ENCODE data around the gene LIPK. TPM values are rescaled to one million over a fixed set of nuclear protein-coding genes. Genes with fewer than 3 reads are reported as not detected.

LIPK gene
- total and polyA plus RNA-seq, 2 experiments from 2014 or later, result not detected

DNA sequence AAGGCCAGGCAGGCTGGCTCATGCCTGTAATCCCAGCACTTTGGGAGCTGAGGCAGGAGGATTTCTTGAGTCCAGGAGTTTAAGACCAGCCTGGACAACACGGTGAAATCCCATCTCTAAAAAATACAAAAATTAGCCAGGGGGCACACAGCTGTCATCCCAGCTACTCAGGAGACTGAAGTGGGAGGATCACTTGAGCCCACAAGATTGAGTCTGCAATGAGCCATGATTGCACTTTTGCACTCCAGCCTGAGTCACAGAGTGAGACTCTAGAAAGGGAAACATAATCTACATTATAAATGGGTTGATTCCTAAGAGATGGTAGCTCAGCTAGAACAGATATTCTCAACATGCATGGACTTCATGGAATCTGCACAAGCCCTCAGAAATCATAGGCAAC is 48.1 kb upstream of the LIPK start:
- no peak for TF ChIP-seq STAT1 (IDR thresholded peaks at IDR 0.05; ENCODE audit: unreplicated experiment)
- TF ChIP-seq EZH2phosphoT487 (IDR thresholded peaks at IDR 0.05; ENCODE audit: unreplicated experiment), result no peak
- TF ChIP-seq, protein P1, sequence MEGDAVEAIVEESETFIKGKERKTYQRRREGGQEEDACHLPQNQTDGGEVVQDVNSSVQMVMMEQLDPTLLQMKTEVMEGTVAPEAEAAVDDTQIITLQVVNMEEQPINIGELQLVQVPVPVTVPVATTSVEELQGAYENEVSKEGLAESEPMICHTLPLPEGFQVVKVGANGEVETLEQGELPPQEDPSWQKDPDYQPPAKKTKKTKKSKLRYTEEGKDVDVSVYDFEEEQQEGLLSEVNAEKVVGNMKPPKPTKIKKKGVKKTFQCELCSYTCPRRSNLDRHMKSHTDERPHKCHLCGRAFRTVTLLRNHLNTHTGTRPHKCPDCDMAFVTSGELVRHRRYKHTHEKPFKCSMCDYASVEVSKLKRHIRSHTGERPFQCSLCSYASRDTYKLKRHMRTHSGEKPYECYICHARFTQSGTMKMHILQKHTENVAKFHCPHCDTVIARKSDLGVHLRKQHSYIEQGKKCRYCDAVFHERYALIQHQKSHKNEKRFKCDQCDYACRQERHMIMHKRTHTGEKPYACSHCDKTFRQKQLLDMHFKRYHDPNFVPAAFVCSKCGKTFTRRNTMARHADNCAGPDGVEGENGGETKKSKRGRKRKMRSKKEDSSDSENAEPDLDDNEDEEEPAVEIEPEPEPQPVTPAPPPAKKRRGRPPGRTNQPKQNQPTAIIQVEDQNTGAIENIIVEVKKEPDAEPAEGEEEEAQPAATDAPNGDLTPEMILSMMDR (conservative IDR thresholded peaks at IDR 0.05; ENCODE audit: low read depth in 2 of 2), result no peak
- TF ChIP-seq JUNB (IDR thresholded peaks at IDR 0.05; ENCODE audit: unreplicated experiment), result no peak
- TF ChIP-seq CREB1 (CRISPR knock-in tag; IDR thresholded peaks at IDR 0.05; ENCODE audit: low read depth), result no peak
- TF ChIP-seq, protein P2, sequence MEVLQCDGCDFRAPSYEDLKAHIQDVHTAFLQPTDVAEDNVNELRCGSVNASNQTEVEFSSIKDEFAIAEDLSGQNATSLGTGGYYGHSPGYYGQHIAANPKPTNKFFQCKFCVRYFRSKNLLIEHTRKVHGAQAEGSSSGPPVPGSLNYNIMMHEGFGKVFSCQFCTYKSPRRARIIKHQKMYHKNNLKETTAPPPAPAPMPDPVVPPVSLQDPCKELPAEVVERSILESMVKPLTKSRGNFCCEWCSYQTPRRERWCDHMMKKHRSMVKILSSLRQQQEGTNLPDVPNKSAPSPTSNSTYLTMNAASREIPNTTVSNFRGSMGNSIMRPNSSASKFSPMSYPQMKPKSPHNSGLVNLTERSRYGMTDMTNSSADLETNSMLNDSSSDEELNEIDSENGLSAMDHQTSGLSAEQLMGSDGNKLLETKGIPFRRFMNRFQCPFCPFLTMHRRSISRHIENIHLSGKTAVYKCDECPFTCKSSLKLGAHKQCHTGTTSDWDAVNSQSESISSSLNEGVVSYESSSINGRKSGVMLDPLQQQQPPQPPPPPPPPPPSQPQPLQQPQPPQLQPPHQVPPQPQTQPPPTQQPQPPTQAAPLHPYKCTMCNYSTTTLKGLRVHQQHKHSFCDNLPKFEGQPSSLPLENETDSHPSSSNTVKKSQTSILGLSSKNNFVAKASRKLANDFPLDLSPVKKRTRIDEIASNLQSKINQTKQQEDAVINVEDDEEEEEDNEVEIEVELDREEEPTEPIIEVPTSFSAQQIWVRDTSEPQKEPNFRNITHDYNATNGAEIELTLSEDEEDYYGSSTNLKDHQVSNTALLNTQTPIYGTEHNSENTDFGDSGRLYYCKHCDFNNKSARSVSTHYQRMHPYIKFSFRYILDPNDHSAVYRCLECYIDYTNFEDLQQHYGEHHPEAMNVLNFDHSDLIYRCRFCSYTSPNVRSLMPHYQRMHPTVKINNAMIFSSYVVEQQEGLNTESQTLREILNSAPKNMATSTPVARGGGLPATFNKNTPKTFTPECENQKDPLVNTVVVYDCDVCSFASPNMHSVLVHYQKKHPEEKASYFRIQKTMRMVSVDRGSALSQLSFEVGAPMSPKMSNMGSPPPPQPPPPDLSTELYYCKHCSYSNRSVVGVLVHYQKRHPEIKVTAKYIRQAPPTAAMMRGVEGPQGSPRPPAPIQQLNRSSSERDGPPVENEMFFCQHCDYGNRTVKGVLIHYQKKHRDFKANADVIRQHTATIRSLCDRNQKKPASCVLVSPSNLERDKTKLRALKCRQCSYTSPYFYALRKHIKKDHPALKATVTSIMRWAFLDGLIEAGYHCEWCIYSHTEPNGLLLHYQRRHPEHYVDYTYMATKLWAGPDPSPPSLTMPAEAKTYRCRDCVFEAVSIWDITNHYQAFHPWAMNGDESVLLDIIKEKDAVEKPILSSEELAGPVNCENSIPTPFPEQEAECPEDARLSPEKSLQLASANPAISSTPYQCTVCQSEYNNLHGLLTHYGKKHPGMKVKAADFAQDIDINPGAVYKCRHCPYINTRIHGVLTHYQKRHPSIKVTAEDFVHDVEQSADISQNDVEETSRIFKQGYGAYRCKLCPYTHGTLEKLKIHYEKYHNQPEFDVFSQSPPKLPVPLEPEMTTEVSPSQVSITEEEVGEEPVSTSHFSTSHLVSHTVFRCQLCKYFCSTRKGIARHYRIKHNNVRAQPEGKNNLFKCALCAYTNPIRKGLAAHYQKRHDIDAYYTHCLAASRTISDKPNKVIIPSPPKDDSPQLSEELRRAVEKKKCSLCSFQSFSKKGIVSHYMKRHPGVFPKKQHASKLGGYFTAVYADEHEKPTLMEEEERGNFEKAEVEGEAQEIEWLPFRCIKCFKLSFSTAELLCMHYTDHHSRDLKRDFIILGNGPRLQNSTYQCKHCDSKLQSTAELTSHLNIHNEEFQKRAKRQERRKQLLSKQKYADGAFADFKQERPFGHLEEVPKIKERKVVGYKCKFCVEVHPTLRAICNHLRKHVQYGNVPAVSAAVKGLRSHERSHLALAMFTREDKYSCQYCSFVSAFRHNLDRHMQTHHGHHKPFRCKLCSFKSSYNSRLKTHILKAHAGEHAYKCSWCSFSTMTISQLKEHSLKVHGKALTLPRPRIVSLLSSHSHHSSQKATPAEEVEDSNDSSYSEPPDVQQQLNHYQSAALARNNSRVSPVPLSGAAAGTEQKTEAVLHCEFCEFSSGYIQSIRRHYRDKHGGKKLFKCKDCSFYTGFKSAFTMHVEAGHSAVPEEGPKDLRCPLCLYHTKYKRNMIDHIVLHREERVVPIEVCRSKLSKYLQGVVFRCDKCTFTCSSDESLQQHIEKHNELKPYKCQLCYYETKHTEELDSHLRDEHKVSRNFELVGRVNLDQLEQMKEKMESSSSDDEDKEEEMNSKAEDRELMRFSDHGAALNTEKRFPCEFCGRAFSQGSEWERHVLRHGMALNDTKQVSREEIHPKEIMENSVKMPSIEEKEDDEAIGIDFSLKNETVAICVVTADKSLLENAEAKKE (CRISPR knock-in tag; IDR thresholded peaks at IDR 0.05), result no peak
- TF ChIP-seq, protein P3, sequence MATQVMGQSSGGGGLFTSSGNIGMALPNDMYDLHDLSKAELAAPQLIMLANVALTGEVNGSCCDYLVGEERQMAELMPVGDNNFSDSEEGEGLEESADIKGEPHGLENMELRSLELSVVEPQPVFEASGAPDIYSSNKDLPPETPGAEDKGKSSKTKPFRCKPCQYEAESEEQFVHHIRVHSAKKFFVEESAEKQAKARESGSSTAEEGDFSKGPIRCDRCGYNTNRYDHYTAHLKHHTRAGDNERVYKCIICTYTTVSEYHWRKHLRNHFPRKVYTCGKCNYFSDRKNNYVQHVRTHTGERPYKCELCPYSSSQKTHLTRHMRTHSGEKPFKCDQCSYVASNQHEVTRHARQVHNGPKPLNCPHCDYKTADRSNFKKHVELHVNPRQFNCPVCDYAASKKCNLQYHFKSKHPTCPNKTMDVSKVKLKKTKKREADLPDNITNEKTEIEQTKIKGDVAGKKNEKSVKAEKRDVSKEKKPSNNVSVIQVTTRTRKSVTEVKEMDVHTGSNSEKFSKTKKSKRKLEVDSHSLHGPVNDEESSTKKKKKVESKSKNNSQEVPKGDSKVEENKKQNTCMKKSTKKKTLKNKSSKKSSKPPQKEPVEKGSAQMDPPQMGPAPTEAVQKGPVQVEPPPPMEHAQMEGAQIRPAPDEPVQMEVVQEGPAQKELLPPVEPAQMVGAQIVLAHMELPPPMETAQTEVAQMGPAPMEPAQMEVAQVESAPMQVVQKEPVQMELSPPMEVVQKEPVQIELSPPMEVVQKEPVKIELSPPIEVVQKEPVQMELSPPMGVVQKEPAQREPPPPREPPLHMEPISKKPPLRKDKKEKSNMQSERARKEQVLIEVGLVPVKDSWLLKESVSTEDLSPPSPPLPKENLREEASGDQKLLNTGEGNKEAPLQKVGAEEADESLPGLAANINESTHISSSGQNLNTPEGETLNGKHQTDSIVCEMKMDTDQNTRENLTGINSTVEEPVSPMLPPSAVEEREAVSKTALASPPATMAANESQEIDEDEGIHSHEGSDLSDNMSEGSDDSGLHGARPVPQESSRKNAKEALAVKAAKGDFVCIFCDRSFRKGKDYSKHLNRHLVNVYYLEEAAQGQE (IDR thresholded peaks at IDR 0.05; ENCODE audit: unreplicated experiment), result no peak
- TF ChIP-seq ZNF114 (CRISPR knock-in tag; IDR thresholded peaks at IDR 0.05), result no peak
- TF ChIP-seq EZH2 (IDR thresholded peaks at IDR 0.05; ENCODE audit: low read depth, unreplicated experiment), result no peak
- TF ChIP-seq POLR2AphosphoS5 (IDR thresholded peaks at IDR 0.05; ENCODE audit: low read depth), result no peak
- TF ChIP-seq, protein P4, sequence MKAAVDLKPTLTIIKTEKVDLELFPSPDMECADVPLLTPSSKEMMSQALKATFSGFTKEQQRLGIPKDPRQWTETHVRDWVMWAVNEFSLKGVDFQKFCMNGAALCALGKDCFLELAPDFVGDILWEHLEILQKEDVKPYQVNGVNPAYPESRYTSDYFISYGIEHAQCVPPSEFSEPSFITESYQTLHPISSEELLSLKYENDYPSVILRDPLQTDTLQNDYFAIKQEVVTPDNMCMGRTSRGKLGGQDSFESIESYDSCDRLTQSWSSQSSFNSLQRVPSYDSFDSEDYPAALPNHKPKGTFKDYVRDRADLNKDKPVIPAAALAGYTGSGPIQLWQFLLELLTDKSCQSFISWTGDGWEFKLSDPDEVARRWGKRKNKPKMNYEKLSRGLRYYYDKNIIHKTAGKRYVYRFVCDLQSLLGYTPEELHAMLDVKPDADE (IDR thresholded peaks at IDR 0.05), result no peak
- TF ChIP-seq ZNF331 (CRISPR knock-in tag; IDR thresholded peaks at IDR 0.05; ENCODE audit: low read depth), result no peak
- TF ChIP-seq NANOG (IDR thresholded peaks at IDR 0.05; ENCODE audit: borderline replicate concordance), result no peak
- Histone ChIP-seq H3K36me3 (ENCODE audit: insufficient read depth) (no peaks in the 10 kb centered on the region), H3K79me2 (replicated peaks; ENCODE audit: insufficient read depth) (no peaks in the 10 kb centered on the region), H3K4me3 (no peak overlapping the region), H4K20me1 (replicated peaks; ENCODE audit: insufficient read depth) (no peaks in the 10 kb centered on the region), H3K9me2 (ENCODE audit: insufficient read depth) (no peaks in the 10 kb centered on the region), H3K27me3 (ENCODE audit: insufficient read depth) (no peaks in the 10 kb centered on the region), H3K4me2 (no peak overlapping the region), H2AFZ (no peak overlapping the region), H3F3A (replicated peaks; ENCODE audit: low read depth) (no peaks in the 10 kb centered on the region), H3K4me1 (ENCODE audit: insufficient read depth) (no peaks in the 10 kb centered on the region), H3K27ac (ENCODE audit: low read depth) (no peak overlapping the region)
- no peak for ATAC-seq
- Mint-ChIP-seq H3K4me1 (no peaks in the 10 kb centered on the region), H3K27ac (no peak overlapping the region), H3K9me3 (no peaks in the 10 kb centered on the region), H3K36me3 (ENCODE audit: low read depth) (no peaks in the 10 kb centered on the region), H3K4me3 (no peak overlapping the region), H3K27me3 (ENCODE audit: insufficient read depth, low read depth, poor library complexity) (no peaks in the 10 kb centered on the region)
- no peak for DNase-seq (ENCODE audit: low spot score)
